ENCODE measurements around the gene CYB561D2.

The CYB561D2 gene

DNA sequence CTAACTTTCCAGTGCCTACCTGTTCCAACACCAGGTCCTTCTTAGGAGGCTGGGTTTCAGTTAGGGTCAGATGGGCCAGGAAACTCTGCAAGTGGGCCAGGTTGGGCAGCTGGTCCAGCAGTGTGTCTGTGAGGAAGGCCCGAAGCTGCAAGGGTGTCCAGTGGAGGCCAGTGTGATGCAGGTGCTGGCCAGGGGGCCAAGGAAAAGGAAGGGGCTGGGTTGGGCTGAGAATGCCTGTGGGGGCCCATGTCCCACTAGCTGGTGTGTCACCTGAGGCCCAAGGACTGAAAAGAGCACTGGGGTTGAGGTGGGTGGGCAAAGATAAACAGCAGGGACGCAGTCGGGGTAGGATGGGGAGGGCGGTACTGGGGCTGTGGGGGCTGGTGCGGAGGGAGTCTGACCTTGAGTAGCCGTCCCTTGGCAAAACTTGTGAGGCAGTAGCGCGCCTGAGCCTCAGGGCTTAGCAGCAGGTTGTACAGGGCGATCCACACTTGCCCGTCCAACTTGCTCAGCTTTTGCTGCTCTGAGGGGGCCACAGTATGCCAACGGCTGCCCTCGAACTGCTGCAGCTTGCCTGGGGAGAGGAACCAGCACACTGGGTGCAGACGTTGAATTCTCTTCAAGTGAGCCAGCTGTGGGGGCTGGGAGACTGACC lies 8.5 kb upstream of the CYB561D2 start:
- DNase-seq (ENCODE audit: low spot score) = no peak

GRCh38 chr3:50342813-50343633 lies 7.6 kb upstream of the CYB561D2 start:
- DNase-seq (ENCODE audit: low spot score) = no peak

DNA sequence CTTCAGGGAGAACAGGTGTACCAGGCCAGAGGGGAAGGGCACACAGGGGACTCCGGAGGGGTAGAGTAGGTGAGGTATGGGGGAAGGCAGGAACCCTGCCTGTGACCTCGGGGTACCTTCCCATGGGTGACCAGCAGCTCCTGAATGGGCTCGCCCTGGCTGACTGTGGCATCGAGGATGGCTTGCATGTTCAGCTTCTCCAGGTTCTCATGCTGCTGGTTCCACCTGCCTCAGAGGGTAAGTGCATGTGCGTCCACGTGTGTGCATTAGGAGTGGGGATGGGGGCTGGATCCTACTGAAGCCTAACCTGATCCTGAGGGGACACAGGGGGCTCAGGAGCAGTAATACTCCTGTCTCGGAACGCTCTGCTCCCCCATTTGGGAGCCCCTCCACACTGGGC lies 5.7 kb upstream of the CYB561D2 start:
- no peak for DNase-seq (ENCODE audit: low spot score)

DNA sequence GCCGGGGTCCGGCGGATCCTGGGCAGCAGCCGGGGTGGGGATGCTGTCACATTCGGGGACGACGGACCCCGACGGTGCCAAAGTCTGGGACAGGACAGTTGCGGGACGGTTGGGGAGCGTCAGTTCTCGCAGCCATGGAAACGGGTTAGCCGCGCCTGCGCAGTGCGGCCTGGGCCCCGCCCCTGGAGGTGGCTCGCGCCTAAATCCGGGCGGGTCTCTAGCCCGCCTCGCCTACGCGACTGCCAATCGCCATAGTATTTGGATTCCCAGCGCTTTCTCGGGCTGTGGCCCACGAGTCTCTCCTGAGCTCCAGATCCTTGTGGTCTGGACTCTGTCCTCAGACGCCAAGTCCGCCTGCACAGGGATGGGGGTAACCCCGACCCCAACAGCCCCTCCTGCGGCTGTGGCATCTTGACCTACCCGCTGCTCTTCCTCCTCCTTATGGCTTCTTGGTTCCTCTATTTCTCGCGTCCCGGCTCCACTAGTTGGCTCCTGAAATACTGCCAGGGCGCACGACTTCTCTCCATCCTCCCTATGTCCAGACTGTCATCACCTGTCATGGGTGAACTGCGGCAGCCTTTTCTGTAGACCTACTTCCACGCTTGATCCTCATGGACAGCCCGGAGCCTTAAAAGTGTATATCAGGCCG lies 5.0 kb upstream of the CYB561D2 start, which contains the start of gene ZMYND10:
TSS of gene ZMYND10 (minus strand) at position 147 of the 649 bp plus-strand sequence. CDS start 153 bp downstream, outside the sequence.
- peak; percentile 57 for DNase-seq (ENCODE audit: low spot score)

- DNase-seq (ENCODE audit: low spot score) = peak; percentile 78
Measured at GRCh38 chr3:50347187-50347813, 3.4 kb upstream of the CYB561D2 start.

GRCh38 chr3:50350213-50350526 lies 492 bp upstream of the CYB561D2 start:
- DNase-seq (ENCODE audit: low spot score) = no peak

DNA sequence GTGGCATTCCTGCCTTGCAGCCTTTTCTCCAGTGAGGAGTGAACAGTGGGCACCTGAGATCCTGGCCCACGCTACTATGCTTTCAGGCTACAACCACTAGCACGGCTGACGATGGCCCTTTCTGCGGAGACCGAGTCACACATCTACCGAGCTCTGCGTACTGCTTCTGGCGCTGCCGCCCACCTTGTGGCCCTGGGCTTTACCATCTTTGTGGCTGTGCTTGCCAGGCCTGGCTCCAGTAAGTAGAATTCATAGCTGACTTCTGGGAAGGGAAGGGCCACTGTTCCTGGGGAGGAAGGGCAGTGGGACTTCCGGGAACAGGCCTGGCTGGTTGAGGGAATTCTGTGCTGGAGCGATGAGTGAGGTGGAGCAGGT lies 648 bp downstream of the CYB561D2 start:
- no peak for DNase-seq (ENCODE audit: low spot score)

DNA sequence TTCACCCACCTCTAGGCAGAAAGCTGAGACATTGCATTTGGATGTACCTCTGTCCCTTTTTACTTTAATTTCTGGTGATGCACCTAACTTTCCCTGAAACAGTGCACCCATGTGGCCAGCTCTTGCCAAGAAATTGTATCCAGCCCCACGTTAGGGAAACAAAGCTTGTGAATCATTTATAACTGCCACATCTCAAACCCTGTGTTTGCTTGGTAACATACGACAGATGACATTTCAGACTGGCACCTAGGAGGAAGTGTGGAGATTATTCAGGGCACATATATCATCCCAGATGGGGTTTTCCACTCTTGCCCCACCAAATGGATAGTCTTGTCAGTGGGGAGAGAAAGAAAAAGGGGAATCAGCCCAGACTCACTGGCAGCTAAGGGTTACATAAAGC lies 2.1 kb downstream of the CYB561D2 start:
- peak; percentile 89 for DNase-seq (ENCODE audit: low spot score)

- no peak for DNase-seq (ENCODE audit: low spot score)
Measured at GRCh38 chr3:50353245-50354004, 2.8 kb downstream of the CYB561D2 start.

GRCh38 chr3:50354186-50354764 lies 3.6 kb downstream of the CYB561D2 start:
- DNase-seq (ENCODE audit: low spot score) = no peak

- DNase-seq (ENCODE audit: low spot score) = no peak
Measured at GRCh38 chr3:50354850-50355249, 4.2 kb downstream of the CYB561D2 start.

DNA sequence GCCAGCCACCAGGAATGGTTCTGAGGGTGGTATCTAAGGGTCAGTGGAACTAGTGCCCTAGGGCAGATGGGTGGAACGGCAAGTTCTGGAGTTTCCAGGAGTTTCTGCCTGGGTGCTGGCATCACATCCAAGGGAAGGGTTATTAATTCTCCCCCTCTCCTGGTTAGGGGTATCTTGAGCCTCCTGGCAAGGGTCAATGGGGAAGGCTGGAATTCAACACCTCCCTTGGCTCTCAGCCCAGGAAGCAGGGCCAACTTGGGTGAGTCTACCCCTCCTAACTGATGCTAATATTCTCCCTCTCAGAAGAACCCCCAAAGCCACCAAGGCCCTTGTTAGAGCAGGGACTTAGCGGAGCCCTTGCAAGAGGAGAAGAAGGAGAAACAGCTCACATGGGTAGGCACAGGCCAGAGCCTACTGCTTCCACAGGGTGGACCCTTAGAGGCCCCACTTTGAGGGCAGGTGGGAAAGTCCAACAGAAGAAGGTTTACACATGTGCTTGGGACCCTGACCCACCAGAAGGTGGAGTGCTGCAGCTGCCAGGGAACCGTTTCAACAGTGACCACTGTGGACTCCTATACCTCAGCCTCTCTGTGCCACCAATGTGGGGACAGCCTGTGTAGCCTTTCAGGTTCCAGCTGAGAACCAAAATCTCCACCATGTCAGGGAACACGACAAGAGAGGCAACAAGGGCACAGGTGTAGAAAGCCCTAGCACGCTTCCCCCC lies 5.3 kb downstream of the CYB561D2 start:
- DNase-seq (ENCODE audit: low spot score) = no peak

DNA sequence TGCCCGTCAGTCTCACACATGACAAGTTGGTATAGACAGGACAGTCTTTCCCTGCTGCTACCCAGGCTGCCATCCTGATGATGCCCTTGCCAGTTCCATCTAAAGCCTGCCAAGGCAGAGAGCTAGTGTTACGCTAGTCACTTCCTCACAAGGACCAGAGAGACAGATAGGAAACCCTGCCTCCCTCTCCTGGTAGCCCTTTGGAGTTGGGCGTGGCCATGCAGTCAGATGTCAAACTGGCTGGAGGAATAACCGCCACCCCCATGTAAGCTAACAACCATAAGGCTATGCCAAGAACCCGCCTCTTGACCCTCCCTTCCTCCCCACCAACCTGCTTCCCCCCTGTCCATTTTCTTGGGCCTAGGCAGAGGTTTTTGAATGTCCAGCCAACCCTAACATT lies 5.9 kb downstream of the CYB561D2 start:
- peak; percentile 46 for DNase-seq (ENCODE audit: low spot score)

- DNase-seq (ENCODE audit: low spot score) = no peak
Measured at GRCh38 chr3:50357481-50357880, 6.8 kb downstream of the CYB561D2 start.

GRCh38 chr3:50358355-50358910 lies 7.8 kb downstream of the CYB561D2 start:
- no peak for DNase-seq (ENCODE audit: low spot score)

DNA sequence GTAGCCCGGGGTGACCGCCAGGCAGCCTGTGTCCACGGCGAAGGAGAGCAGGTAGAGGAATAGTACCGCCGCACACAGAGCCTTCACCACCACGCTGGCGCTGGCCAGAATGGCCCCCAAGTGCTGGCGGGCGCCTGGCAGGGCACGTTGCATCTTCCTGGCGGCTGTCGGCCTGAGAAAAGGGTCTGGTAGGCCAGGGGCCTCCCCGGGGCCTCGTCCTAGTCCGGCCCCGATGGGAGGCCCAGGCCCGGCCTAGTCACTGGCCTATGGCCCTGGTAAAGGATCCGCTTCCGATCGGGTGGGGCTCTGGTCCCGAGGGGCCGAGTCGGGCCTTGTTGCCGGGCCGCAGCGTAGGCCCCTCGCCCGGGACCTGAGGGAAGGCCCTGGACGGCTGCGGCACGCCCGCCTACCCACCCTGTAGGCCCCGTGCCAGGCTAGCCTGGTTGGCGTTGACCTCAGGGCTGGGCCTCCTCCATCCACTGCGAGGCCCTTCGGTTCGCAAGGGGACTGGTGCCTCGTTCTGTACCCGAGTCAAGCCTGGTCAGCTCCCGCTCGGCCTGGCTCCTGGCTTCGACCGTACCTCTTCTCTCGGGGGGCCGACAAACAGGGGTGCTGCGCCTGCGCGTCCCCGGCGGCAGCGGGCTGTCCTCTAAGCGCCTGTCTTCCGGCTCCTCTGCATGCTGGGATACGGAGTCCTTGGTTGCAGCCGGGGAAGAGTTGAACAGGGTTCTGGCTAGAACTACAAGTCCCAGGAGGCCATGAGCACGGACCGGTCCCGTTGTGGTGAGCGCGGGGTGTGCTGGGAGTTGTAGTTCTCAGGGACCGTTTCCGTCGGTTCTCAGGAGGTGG lies 8.5 kb downstream of the CYB561D2 start, which contains the start of gene TMEM115:
TSS of gene TMEM115 (minus strand) at position 611 of the 849 bp plus-strand sequence. CDS start at position 153, 458 bp downstream.
- peak; percentile 99 for DNase-seq (ENCODE audit: low spot score)

- no peak for DNase-seq (ENCODE audit: low spot score)
Measured at GRCh38 chr3:50359760-50360110, 9.1 kb downstream of the CYB561D2 start.

GRCh38 chr3:50364573-50365079 lies 14.0 kb downstream of the CYB561D2 start:
- DNase-seq (ENCODE audit: low spot score) = no peak
